ENCODE data around the gene THAP8.

The THAP8 gene

GRCh38 chr19:36031308-36031707, 22.8 kb downstream of the THAP8 start:
- no peak overlapping the region for H3K27ac ChIP-seq (replicated peaks)
- no peak for TF ChIP-seq POLR2AphosphoS5 (IDR thresholded peaks at IDR 0.05; ENCODE audit: low read depth)
- no peak for TF ChIP-seq SPI1 (IDR thresholded peaks at IDR 0.05; ENCODE audit: borderline replicate concordance, low read depth)
- TF ChIP-seq GABPA (IDR thresholded peaks at IDR 0.05; ENCODE audit: low read depth): no peak
- TF ChIP-seq REST (IDR thresholded peaks at IDR 0.05; ENCODE audit: insufficient replicate concordance, low read depth): no peak
- no peak for TF ChIP-seq CTCF (IDR thresholded peaks at IDR 0.05; ENCODE audit: insufficient read depth, low read length)
- no peak overlapping the region for H3K4me3 ChIP-seq (replicated peaks; ENCODE audit: insufficient read depth, low read length)
- no peaks in the 10 kb centered on the region for H3K27me3 ChIP-seq (ENCODE audit: insufficient read depth, poor library complexity, severe bottlenecking)
- DNase-seq (ENCODE audit: low read depth in 1 of 2, low spot score in 1 of 2): no peak

GRCh38 chr19:36030264-36031148, 23.6 kb downstream of the THAP8 start:
- H3K4me3 ChIP-seq (replicated peaks; ENCODE audit: insufficient read depth, low read length): no peak overlapping the region
- H3K27me3 ChIP-seq (ENCODE audit: insufficient read depth, poor library complexity, severe bottlenecking): no peaks in the 10 kb centered on the region
- DNase-seq (ENCODE audit: low read depth in 1 of 2, low spot score in 1 of 2): no peak
- no peak overlapping the region for H3K27ac ChIP-seq (replicated peaks)
- TF ChIP-seq POLR2AphosphoS5 (IDR thresholded peaks at IDR 0.05; ENCODE audit: low read depth): no peak
- no peak for TF ChIP-seq GABPA (IDR thresholded peaks at IDR 0.05; ENCODE audit: low read depth)
- TF ChIP-seq REST (IDR thresholded peaks at IDR 0.05; ENCODE audit: insufficient replicate concordance, low read depth): no peak
- no peak for TF ChIP-seq SPI1 (IDR thresholded peaks at IDR 0.05; ENCODE audit: borderline replicate concordance, low read depth)
- TF ChIP-seq CTCF (IDR thresholded peaks at IDR 0.05; ENCODE audit: insufficient read depth, low read length): no peak

- DNase-seq (ENCODE audit: low read depth in 1 of 2, low spot score in 1 of 2): no peak
- TF ChIP-seq POLR2AphosphoS5 (IDR thresholded peaks at IDR 0.05; ENCODE audit: low read depth): no peak
- no peak for TF ChIP-seq CTCF (IDR thresholded peaks at IDR 0.05; ENCODE audit: insufficient read depth, low read length)
- no peak for TF ChIP-seq SPI1 (IDR thresholded peaks at IDR 0.05; ENCODE audit: borderline replicate concordance, low read depth)
- no peak for TF ChIP-seq GABPA (IDR thresholded peaks at IDR 0.05; ENCODE audit: low read depth)
- TF ChIP-seq REST (IDR thresholded peaks at IDR 0.05; ENCODE audit: insufficient replicate concordance, low read depth): no peak
- H3K4me3 ChIP-seq (replicated peaks; ENCODE audit: insufficient read depth, low read length): no peak overlapping the region
These were observed 25.6 kb downstream of the THAP8 start for GRCh38 chr19:36028313-36029041.

More at GRCh38 chr19:36028313-36029041, 25.6 kb downstream of the THAP8 start:
- Histone ChIP-seq H3K27ac (replicated peaks) (no peak overlapping the region), H3K27me3 (ENCODE audit: insufficient read depth, poor library complexity, severe bottlenecking) (no peaks in the 10 kb centered on the region)

Measured in HL-60 (cell line).